ACHN (cell line): ENCODE measurements around the gene HMX3.
"Not testable (repeated sequence)": the region's sequence is repeated elsewhere in the genome, so short reads cannot be mapped to it uniquely, and the experiment has no call there.

Experiments used
- DNase-seq: peaks from one replicate; pipeline ENCODE4 v3.0.0-alpha.2; 2015
- in situ Hi-C: cut with HindIII; loops from 2 replicates; pipeline ENCODE4 v1.10.0; 2017; ENCODE audit warnings: low sequenced_read_pairs, low pct_ligation_motif_present, low pct_unique_long_range_greater_than_20kb

HMX3 gene

GRCh38 chr10:123156078-123156477 is 20.3 kb downstream of the HMX3 start:
- in situ Hi-C loops: no loop called here
- DNase-seq: no peak

- peak; percentile 51 for DNase-seq
- in situ Hi-C loops: no loop called here
Observed at GRCh38 chr10:123157210-123157609, 21.4 kb downstream of the HMX3 start.

- in situ Hi-C loops: no loop called here
- no peak for DNase-seq
Observed at GRCh38 chr10:123158682-123159081, 22.9 kb downstream of the HMX3 start.

DNA sequence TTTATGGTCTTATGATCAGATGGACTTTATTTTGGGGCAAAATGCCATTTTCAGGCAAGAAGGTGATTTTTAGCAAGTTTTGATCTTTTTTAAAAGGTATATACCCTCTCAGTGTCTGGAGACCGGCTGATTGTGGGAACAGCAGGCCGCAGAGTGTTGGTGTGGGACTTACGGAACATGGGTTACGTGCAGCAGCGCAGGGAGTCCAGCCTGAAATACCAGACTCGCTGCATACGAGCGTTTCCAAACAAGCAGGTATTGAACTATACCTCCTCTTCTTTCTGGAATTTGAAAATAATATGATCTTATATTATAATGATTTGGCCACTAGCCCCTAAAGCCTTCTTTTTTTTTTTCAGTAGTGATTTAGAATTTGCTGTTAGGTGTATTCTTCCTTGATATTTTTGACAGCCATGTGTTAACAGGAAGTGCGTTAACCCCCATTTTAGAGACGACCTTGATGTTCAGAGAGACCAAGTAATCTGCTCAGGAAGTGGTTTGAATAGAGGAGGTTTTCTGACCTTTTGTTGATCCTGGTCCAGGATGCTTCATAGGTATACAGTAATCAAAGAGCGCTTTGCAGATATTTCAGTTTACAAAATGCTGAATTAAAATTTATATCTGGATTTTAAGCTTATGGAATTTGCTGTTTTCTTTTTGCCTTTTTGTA is 24.7 kb downstream of the HMX3 start:
- DNase-seq: no peak
- in situ Hi-C loops: no loop called here

GRCh38 chr10:123164319-123164718 is 28.5 kb downstream of the HMX3 start:
- no peak for DNase-seq
- in situ Hi-C loops: no loop called here

GRCh38 chr10:123165445-123166072 is 29.8 kb downstream of the HMX3 start:
- in situ Hi-C loops: no loop called here
- peak; percentile 47 for DNase-seq

DNA sequence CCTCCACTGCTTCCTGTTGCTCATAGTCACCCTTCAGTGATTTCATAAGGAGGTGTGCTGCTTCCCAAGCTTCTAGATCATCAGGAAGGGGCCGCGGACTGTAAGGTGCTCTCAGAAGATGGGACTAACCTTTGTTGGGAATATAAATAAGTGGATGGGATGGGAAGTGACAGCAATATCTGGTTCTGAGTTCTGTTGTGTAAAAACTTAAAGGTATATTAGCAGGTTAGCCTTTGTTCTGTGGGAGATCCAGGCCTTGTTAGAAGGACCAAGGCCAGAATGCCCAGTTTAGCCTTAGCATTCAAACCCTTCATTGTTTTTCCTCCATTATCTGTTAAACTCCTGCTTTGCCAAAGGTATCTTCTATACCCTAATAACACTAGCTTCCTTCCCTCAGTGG is 30.8 kb downstream of the HMX3 start:
- in situ Hi-C loops: no loop called here
- DNase-seq: peak; percentile 45

- DNase-seq: no peak
- in situ Hi-C loops: no loop called here
Observed at GRCh38 chr10:123170961-123171360, 35.2 kb downstream of the HMX3 start.

- in situ Hi-C loops, DNase-seq: not testable (repeated sequence)
Observed at GRCh38 chr10:123171616-123172015, 35.8 kb downstream of the HMX3 start.

- DNase-seq: no peak
- in situ Hi-C loops: no loop called here
Observed at GRCh38 chr10:123175389-123176387, 39.9 kb downstream of the HMX3 start.

- DNase-seq, in situ Hi-C loops: not testable (repeated sequence)
Observed at GRCh38 chr10:123178390-123178789, 42.6 kb downstream of the HMX3 start.

DNA sequence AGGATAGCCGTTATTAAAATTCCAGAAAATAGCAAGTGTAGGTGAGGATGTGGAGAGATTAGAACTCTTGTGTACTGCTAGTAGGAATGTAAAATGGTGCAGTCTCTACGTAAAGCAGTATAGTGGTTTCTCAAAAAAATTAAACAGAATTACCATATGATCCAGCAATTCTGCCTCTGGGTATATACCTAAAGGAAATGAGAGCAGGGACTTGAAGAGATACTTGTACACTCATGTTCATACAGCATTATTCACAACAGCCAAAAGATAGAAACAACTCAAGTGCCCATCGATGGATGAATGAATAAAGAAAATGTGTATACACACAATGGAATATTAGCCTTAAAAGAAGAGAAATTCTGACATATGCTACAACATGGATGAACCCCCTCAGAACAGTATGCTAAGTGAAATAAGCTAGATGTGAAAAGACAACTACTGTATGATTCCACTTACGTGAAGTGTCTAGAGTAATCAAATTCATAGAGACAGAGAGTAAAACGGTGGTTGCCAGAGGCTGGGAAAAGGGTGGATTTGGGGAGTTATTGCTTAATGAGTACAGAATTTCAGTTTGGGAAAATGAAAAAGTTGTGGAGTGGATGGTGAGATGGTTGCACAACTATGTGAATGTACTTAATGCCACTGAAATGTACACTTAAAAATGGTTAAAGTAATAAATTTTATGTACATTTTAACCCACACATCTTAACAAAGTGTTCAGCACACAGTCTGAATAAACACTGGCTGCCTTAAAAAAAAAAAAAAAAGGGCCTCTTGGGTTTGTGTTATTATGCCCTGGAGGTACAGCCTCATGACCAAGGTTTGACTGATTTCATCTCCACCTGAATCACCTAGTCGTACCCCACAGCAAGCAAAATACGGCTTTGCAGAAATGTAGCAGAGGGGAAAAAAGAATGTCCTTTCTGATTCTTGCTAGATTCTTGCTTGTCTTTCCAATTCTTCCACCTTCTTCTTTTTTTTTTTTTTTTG is 44.6 kb downstream of the HMX3 start:
- no peak for DNase-seq
- in situ Hi-C loops: no loop called here

DNA sequence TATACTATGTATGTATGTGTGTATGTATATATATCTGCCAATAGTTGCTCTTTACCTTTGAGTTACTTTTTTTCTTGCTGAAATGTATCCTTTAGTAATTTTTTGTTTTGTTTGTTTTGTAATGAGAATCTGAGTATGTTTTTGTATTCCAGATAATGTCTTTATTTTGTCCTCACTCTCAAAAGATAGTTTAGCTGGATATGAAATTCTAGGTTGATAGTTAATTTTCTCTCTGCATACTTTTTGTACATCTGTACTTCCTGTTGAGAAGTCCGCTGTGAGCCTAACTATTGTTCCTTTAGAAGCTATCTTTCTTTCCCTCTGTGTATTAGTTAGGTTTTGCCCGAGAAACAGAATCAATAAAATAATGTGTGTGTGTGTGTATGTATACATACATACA is 48.0 kb downstream of the HMX3 start:
- in situ Hi-C loops: no loop called here
- no peak for DNase-seq

DNA sequence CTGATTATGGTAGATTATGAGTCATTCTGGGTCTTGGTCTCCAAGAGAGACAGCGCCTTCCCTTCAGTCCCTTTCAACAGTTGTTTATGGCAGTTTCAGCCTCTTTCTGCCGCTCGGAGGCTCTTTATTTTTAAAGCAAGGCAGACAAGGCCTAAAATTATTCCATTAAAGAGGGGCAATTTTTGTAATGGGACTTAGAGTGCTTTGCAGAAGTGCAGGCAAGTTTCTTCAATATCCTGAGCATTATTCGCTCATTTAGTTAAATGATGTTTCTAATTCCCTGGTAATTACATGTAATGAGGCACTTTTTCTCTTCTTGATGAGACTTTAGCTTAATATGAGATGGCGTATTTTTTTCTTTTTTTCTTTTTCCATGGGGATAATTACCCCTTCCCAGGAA is 52.0 kb downstream of the HMX3 start:
- no peak for DNase-seq
- in situ Hi-C loops: no loop called here
